Measurements from ENCODE around the gene ZNF778.

DNA sequence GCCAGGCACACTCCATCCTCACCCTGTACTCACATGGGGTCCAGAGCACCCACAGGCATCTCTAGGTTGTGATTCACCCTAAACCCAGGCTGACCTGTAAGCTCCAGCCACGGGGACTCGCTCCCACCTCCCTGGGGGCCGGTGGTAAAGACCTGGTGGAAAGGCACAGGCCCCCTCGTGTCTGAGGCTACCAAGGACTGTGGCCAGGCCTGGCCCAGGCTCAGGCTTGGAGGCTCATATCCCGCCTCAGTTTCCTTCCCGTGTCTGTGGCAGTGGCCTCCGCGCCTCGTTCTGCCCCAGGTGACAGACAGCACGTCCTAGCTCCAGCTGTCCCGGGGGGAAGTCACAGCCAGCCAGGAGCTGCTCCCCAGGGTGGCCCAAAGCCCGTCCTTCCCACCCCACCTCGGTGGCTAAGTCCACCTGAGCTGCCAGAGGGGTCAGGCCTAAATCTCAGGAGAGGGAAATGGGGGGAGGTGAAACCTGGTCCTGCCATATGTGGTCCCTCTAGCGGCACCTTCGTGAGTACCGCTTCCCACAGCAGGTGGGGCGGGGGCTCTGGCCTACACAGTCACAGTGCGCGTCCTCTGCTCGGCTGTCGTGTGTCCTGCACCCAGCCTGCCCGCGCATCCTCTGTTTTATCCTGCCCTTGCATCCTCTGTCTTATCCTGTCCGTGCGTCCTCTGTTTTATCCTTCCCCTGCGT lies 33.4 kb upstream of the ZNF778 start:
- TF ChIP-seq, protein P1, sequence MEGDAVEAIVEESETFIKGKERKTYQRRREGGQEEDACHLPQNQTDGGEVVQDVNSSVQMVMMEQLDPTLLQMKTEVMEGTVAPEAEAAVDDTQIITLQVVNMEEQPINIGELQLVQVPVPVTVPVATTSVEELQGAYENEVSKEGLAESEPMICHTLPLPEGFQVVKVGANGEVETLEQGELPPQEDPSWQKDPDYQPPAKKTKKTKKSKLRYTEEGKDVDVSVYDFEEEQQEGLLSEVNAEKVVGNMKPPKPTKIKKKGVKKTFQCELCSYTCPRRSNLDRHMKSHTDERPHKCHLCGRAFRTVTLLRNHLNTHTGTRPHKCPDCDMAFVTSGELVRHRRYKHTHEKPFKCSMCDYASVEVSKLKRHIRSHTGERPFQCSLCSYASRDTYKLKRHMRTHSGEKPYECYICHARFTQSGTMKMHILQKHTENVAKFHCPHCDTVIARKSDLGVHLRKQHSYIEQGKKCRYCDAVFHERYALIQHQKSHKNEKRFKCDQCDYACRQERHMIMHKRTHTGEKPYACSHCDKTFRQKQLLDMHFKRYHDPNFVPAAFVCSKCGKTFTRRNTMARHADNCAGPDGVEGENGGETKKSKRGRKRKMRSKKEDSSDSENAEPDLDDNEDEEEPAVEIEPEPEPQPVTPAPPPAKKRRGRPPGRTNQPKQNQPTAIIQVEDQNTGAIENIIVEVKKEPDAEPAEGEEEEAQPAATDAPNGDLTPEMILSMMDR (conservative IDR thresholded peaks at IDR 0.05; ENCODE audit: low read length), result no peak
- TF ChIP-seq EZH2phosphoT487 (IDR thresholded peaks at IDR 0.05; ENCODE audit: borderline replicate concordance), result no peak
